ENCODE measurements around the gene GALNT10.

The GALNT10 gene

DNA sequence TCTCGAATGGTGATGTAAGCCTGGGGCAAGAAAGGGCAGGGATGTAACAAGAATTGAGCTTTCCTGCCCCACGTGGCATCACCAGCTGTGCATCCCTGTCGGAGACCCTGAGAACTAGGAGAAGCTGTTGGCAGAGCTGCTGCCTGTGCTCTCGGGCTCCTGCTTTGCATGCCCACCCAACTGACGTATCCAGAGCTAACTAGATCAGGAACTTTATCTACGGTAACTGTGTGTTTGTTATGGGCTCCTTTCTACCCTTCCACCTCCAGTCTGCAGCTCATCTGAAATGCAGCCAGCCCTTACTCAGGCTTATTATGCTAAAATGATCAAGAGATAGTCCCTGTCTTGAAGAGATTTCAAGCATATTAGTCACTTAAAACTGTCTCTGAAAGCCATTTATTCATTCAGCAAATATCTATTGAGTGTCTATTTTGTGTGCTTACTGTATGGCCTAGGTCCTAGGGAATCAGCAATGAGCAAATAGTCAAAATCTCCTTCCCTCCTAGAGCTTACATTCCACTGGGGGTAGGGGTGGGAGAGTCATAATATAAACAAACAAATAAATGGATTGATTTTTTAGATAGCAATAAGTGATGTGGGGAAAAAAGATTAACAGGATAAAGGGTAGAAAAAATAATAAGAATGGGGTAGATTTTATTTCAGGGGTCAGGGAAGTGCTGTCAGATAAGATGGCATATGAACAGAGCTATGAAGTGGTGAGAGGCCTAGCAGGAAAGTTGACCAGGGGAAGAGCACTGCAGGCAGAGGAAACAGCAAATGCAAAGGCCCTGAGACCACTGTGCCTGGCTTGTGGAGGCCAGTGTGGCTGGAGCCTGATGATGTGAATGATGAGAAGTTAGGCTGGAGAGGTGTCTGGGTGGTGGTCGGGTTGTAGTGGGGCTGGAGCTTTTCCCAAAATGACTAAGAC lies 118.2 kb downstream of the GALNT10 start:
- no peak overlapping the region for H3K27ac ChIP-seq (ENCODE audit: low read depth, low read length)
- H3K36me3 ChIP-seq (ENCODE audit: insufficient read depth, low read length) = no peaks in the 10 kb centered on the region
- no peak overlapping the region for H3K9ac ChIP-seq (ENCODE audit: low read length)
- H3K27me3 ChIP-seq (ENCODE audit: control insufficient read depth in 1 of 2, insufficient read depth in 2 of 2, low read length in 2 of 2) = no peaks in the 10 kb centered on the region
- H3K9me3 ChIP-seq (ENCODE audit: low read length) = no peaks in the 10 kb centered on the region
- no peaks in the 10 kb centered on the region for H3K4me1 ChIP-seq (ENCODE audit: insufficient read depth, low read length)
- H3K4me3 ChIP-seq (ENCODE audit: low read depth in 1 of 2, low read length in 2 of 2) = no peak overlapping the region

DNA sequence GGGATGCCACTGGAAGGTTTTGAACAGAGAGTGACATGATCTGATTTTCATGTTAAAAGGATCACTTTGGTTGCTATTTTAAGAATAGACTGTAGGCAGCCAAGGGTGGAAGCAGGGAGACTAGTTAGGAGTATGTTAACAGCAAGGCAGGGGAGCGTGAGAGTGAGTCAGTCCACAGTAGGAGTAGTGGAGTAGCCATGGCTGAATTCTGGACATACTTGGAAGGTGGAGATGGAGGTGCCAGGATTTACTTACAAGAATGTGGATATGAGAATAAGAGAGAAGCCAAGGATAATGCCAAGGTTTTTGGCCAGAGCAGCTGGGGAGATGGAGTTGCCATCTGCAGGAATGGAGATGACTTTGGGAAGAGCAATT lies 118.8 kb downstream of the GALNT10 start:
- no peak overlapping the region for H3K27ac ChIP-seq (ENCODE audit: low read depth, low read length)
- H3K27me3 ChIP-seq (ENCODE audit: control insufficient read depth in 1 of 2, insufficient read depth in 2 of 2, low read length in 2 of 2) = no peaks in the 10 kb centered on the region
- no peak overlapping the region for H3K4me3 ChIP-seq (ENCODE audit: low read depth in 1 of 2, low read length in 2 of 2)

DNA sequence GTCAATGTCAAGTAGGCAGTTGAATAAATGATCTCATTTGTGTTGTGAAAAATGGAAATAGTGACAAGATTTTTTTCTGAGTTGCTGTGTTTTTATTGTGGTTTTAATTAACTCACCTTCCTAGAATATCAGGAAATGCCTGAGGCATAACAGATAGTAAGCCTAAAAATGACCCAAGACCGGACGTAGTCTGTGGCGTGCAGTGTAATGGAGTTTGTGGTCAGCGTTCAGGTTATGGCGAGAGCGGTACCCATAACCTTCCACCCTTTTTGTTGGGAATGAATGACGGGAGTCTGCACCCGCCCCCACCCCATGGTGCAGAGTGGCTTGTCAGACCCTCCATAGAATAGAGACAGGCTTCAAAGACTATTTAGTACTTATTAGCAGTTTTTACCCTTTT lies 119.3 kb downstream of the GALNT10 start:
- Histone ChIP-seq H3K9me3 (ENCODE audit: low read length) (no peaks in the 10 kb centered on the region), H3K27ac (ENCODE audit: low read depth, low read length) (no peak overlapping the region), H3K9ac (ENCODE audit: low read length) (no peak overlapping the region), H3K27me3 (ENCODE audit: control insufficient read depth in 1 of 2, insufficient read depth in 2 of 2, low read length in 2 of 2) (no peaks in the 10 kb centered on the region), H3K4me3 (ENCODE audit: low read depth in 1 of 2, low read length in 2 of 2) (no peak overlapping the region), H3K4me1 (ENCODE audit: insufficient read depth, low read length) (no peaks in the 10 kb centered on the region), H3K36me3 (ENCODE audit: insufficient read depth, low read length) (no peaks in the 10 kb centered on the region)

More for the DNA sequence above, 118.8 kb downstream of the GALNT10 start:
- Histone ChIP-seq H3K9me3 (ENCODE audit: low read length) (no peaks in the 10 kb centered on the region), H3K4me1 (ENCODE audit: insufficient read depth, low read length) (no peaks in the 10 kb centered on the region), H3K9ac (ENCODE audit: low read length) (no peak overlapping the region), H3K36me3 (ENCODE audit: insufficient read depth, low read length) (no peaks in the 10 kb centered on the region)

DNA sequence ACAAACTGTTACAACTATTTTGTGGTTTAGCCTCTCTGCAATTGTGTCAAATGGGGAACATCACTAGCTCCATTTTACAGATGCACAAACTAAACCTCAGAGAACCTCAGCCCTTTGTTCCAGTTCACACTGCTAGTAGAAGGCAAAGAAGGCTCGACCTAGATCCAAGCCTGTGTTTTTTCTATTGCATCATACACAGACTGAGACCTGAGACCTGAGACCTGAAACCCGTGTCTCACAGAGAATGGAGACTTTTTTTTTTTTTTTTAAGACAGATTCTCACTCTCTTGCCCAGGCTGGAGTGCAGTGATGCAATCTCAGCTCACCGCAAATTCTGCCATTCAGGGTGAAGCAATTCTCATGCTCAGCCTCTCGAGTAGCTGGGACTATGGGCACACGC lies 120.8 kb downstream of the GALNT10 start:
- Histone ChIP-seq H3K36me3 (ENCODE audit: insufficient read depth, low read length) (no peaks in the 10 kb centered on the region), H3K9ac (ENCODE audit: low read length) (no peak overlapping the region), H3K9me3 (ENCODE audit: low read length) (no peaks in the 10 kb centered on the region)

DNA sequence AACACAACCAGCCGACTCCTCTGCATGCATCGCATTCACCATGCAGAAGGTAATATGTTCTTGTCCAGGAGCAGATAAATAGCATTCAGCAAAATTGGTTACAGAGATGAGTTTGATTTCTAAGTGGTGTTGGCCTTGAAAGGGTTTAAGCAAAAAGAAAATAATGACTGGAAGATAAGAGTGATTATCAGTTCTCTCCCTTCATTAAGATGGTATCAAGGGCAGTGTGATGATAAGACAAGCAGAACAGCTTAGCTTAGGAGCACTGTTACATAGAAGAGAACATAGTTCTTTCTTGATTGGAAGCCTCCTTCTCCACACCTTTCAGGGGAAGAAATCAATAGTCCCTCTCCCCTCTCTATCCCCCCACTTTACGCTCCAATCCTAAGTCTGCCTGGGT lies 121.5 kb downstream of the GALNT10 start:
- Histone ChIP-seq H3K4me3 (ENCODE audit: low read depth in 1 of 2, low read length in 2 of 2) (no peak overlapping the region), H3K9ac (ENCODE audit: low read length) (no peak overlapping the region), H3K4me1 (ENCODE audit: insufficient read depth, low read length) (no peaks in the 10 kb centered on the region), H3K27me3 (ENCODE audit: control insufficient read depth in 1 of 2, insufficient read depth in 2 of 2, low read length in 2 of 2) (no peaks in the 10 kb centered on the region), H3K9me3 (ENCODE audit: low read length) (no peaks in the 10 kb centered on the region), H3K36me3 (ENCODE audit: insufficient read depth, low read length) (no peaks in the 10 kb centered on the region), H3K27ac (ENCODE audit: low read depth, low read length) (no peak overlapping the region)

More for the DNA sequence above, 120.8 kb downstream of the GALNT10 start:
- Histone ChIP-seq H3K27ac (ENCODE audit: low read depth, low read length) (no peak overlapping the region), H3K4me1 (ENCODE audit: insufficient read depth, low read length) (no peaks in the 10 kb centered on the region), H3K27me3 (ENCODE audit: control insufficient read depth in 1 of 2, insufficient read depth in 2 of 2, low read length in 2 of 2) (no peaks in the 10 kb centered on the region), H3K4me3 (ENCODE audit: low read depth in 1 of 2, low read length in 2 of 2) (no peak overlapping the region)

DNA sequence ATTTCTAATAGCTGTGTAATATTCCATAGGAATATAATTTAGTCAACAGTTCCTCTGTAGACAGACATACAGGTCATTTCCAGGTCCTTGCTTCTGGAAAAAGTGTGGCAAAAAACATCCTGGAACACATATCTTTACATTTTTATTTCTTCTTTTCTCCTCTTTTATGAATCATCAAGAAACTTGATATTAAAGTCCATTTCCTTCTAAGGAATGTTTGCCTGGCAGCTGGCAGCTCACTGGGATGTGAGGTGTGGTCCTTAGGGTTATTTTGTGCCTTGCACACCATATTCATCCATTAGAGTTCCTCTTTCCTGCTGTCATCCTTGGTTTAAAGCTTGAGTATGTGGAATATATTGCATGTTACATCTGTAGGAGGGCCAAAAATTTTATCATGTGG lies 122.0 kb downstream of the GALNT10 start:
- Histone ChIP-seq H3K4me3 (ENCODE audit: low read depth in 1 of 2, low read length in 2 of 2) (no peak overlapping the region), H3K27ac (ENCODE audit: low read depth, low read length) (no peak overlapping the region), H3K4me1 (ENCODE audit: insufficient read depth, low read length) (no peaks in the 10 kb centered on the region), H3K9ac (ENCODE audit: low read length) (no peak overlapping the region), H3K36me3 (ENCODE audit: insufficient read depth, low read length) (no peaks in the 10 kb centered on the region), H3K9me3 (ENCODE audit: low read length) (no peaks in the 10 kb centered on the region), H3K27me3 (ENCODE audit: control insufficient read depth in 1 of 2, insufficient read depth in 2 of 2, low read length in 2 of 2) (no peaks in the 10 kb centered on the region)

DNA sequence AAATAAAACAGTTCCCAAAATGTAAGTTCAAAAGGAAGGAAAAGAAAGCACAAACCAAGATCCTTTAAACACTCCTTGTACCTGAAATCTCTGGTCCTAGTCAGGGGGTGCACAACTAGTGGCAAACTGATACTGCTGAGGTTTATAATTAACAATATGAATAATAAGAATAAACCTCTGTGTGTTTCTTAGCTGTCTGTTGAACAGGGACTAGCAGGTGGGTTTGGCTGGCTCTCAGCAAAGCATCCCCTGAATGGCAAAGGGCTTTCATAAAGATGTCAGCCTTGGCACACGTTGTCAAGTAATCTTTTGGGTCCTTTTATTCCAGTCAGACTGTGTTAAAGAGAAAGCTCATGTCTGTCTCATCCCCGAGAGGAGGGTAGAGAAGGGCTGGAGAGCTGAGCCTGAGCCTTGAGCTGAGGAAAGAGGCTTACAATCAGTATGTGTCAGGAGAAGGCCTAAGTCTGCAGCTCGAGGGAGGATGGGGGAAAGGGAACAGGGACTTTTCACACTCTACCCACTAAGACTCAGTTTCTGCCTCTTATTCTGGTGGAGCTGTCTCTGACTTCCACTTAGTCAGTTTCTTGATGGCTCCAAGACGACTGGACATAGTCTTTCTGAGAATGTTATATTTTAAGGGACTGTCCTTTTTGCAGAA lies 123.0 kb downstream of the GALNT10 start:
- no peak overlapping the region for H3K27ac ChIP-seq (ENCODE audit: low read depth, low read length)
- no peaks in the 10 kb centered on the region for H3K27me3 ChIP-seq (ENCODE audit: control insufficient read depth in 1 of 2, insufficient read depth in 2 of 2, low read length in 2 of 2)
- H3K4me1 ChIP-seq (ENCODE audit: insufficient read depth, low read length) = no peaks in the 10 kb centered on the region
- no peaks in the 10 kb centered on the region for H3K36me3 ChIP-seq (ENCODE audit: insufficient read depth, low read length)
- no peak overlapping the region for H3K4me3 ChIP-seq (ENCODE audit: low read depth in 1 of 2, low read length in 2 of 2)
- H3K9me3 ChIP-seq (ENCODE audit: low read length) = no peaks in the 10 kb centered on the region
- H3K9ac ChIP-seq (ENCODE audit: low read length) = no peak overlapping the region

DNA sequence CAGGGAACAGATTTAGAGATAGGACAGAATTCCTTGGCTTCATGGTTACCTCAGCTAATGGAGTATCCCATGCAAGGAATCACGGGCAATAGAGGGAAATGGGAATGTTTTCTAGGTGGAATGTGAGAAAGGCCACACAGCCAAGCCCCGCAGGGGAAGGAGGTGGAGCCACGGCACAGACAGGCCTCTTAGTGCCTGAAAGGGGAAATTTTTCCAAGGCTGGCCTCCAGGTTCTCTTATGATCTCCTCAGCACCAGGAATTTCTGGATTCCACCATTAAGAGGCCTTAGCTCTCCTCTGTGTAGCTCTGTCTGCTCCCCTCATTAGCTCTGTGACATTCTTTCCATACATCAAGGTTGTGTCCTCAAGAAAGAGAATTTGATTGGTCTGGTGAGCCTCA lies 124.7 kb downstream of the GALNT10 start:
- Histone ChIP-seq H3K4me3 (ENCODE audit: low read depth in 1 of 2, low read length in 2 of 2) (no peak overlapping the region), H3K27me3 (ENCODE audit: control insufficient read depth in 1 of 2, insufficient read depth in 2 of 2, low read length in 2 of 2) (no peaks in the 10 kb centered on the region), H3K36me3 (ENCODE audit: insufficient read depth, low read length) (no peaks in the 10 kb centered on the region), H3K9me3 (ENCODE audit: low read length) (no peaks in the 10 kb centered on the region), H3K4me1 (ENCODE audit: insufficient read depth, low read length) (no peaks in the 10 kb centered on the region), H3K27ac (ENCODE audit: low read depth, low read length) (no peak overlapping the region), H3K9ac (ENCODE audit: low read length) (no peak overlapping the region)

DNA sequence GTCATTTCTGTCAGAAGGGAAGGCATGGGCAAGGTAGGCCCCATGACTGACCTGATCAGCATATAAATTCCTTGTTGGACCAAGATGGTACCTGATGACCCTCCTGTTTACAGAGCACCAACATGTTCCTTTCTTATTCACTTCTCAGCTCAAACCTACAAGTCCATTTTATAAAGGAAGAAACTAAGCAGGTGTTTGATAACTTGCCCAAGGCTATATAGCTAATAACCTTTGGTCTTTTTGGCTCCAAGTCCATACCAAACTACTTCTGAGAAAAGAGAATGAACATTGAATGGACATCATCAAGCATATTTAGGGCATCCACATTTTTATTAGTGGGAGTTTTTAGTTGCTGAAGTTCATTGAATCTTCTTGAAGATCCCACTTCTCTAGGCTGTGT lies 125.2 kb downstream of the GALNT10 start:
- H3K4me3 ChIP-seq (ENCODE audit: low read depth in 1 of 2, low read length in 2 of 2) = no peak overlapping the region
- H3K9ac ChIP-seq (ENCODE audit: low read length) = no peak overlapping the region
- H3K4me1 ChIP-seq (ENCODE audit: insufficient read depth, low read length) = no peaks in the 10 kb centered on the region
- H3K36me3 ChIP-seq (ENCODE audit: insufficient read depth, low read length) = no peaks in the 10 kb centered on the region
- H3K9me3 ChIP-seq (ENCODE audit: low read length) = no peaks in the 10 kb centered on the region
- no peaks in the 10 kb centered on the region for H3K27me3 ChIP-seq (ENCODE audit: control insufficient read depth in 1 of 2, insufficient read depth in 2 of 2, low read length in 2 of 2)
- H3K27ac ChIP-seq (ENCODE audit: low read depth, low read length) = no peak overlapping the region

DNA sequence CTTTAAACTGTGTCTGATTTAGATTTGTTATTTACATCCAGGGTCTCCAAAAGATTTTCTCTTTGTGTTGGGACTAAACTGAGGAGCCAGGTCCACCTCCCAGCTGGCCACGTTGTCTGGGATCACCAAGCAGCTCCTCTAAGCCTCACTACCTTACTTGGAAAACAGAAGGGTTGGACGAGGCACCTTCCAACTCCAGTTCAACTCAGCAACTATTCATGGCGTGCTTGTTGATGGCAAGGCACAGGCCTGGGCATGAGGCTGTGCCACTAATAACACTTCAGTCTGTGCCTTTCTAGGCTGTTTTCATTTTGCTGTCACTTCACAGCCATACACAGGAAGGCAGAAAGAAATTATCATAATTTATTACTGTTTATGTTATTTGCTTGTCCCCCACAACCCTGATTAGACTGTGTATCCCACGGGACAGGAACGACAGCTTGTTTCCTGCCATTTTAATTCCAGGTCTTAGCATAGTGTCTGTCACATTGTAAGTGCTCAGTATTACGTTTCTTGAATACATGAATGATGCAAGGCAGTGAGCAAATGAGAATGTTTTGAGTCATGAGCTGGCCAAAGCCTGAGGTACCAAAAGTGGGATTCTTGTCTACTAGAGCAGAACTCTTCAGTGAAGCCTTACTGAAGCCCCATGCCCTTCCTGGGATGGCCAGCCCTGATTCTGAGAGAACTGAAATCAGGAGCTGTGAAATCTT lies 125.8 kb downstream of the GALNT10 start:
- Histone ChIP-seq H3K9me3 (ENCODE audit: low read length) (no peaks in the 10 kb centered on the region), H3K4me3 (ENCODE audit: low read depth in 1 of 2, low read length in 2 of 2) (no peak overlapping the region), H3K27ac (ENCODE audit: low read depth, low read length) (no peak overlapping the region), H3K36me3 (ENCODE audit: insufficient read depth, low read length) (no peaks in the 10 kb centered on the region), H3K27me3 (ENCODE audit: control insufficient read depth in 1 of 2, insufficient read depth in 2 of 2, low read length in 2 of 2) (no peaks in the 10 kb centered on the region), H3K9ac (ENCODE audit: low read length) (no peak overlapping the region), H3K4me1 (ENCODE audit: insufficient read depth, low read length) (no peaks in the 10 kb centered on the region)

DNA sequence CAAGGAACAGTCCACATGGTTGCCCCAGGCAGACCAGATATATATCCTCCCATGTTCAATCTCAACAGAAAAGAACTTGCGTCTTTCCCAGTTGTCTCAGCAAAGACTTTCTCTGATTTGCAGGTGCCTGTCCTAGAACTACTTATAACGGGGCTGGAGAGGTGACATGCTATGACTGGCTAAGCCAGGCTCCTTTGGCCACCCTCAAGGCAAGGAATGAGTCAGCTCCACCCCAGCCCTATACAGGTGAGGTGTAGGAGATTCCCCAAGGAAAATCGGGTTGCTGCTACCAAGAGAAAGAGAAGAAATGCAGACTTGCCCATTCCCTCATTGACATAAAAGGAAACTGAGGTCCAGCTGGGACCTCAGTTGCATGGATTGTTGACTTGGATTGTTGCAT lies 127.4 kb downstream of the GALNT10 start:
- Histone ChIP-seq H3K27me3 (ENCODE audit: control insufficient read depth in 1 of 2, insufficient read depth in 2 of 2, low read length in 2 of 2) (no peaks in the 10 kb centered on the region), H3K36me3 (ENCODE audit: insufficient read depth, low read length) (no peaks in the 10 kb centered on the region), H3K4me1 (ENCODE audit: insufficient read depth, low read length) (no peaks in the 10 kb centered on the region), H3K9me3 (ENCODE audit: low read length) (no peaks in the 10 kb centered on the region), H3K4me3 (ENCODE audit: low read depth in 1 of 2, low read length in 2 of 2) (no peak overlapping the region), H3K27ac (ENCODE audit: low read depth, low read length) (no peak overlapping the region), H3K9ac (ENCODE audit: low read length) (no peak overlapping the region)

Data from muscle layer of colon (tissue), 2 donors.